Nephron (organoid): ENCODE results near the gene OR2AT4.

Source experiments
- H3K27ac Mint-ChIP-seq, 3 experiments: 2 replicates each; pipeline ENCODE4 v1.8.0; 2020; ENCODE audit warnings: mixed read lengths in 3 of 3, mild to moderate bottlenecking in 2 of 3, moderate library complexity in 1 of 3
- H3K27me3 Mint-ChIP-seq: 2 replicates; pipeline ENCODE4 v1.8.0; 2021; ENCODE audit warnings: low read depth, mild to moderate bottlenecking, moderate library complexity, mixed read lengths
- H3K36me3 Mint-ChIP-seq: 2 replicates; pipeline ENCODE4 v1.8.0; 2020; ENCODE audit warnings: low read depth, mixed read lengths
- H3K4me1 Mint-ChIP-seq: 2 replicates; pipeline ENCODE4 v1.8.0; 2020; ENCODE audit warnings: mixed read lengths
- H3K4me3 Mint-ChIP-seq, 3 experiments: 2 replicates each; pipeline ENCODE4 v1.8.0; 2020; ENCODE audit warnings: mild to moderate bottlenecking in 3 of 3, mixed read lengths in 3 of 3, moderate library complexity in 2 of 3
- H3K9me3 Mint-ChIP-seq: 2 replicates; pipeline ENCODE4 v1.8.0; 2020; ENCODE audit warnings: mixed read lengths
- TF ChIP-seq, protein P1 (sequence below), 3 experiments: fragments of 200-600 bp; sonication (generic); IDR thresholded peaks; one replicate each; pipeline ENCODE4 v1.5.0; 2021; ENCODE audit warnings: antibody characterized with exemption in 3 of 3; ENCODE audit not compliant: unreplicated experiment in 3 of 3

OR2AT4 gene

GRCh38 chr11:75031771-75032549 is 64.7 kb downstream of the OR2AT4 start:
- Mint-ChIP-seq H3K4me3 (no peak overlapping the region), H3K36me3 (no peaks in the 10 kb centered on the region), H3K4me1 (no peaks in the 10 kb centered on the region), H3K27me3 (peaks cover 4% of the 10 kb centered on the region), H3K27ac (no peak overlapping the region), H3K9me3 (no peaks in the 10 kb centered on the region)
- TF ChIP-seq, protein P1, sequence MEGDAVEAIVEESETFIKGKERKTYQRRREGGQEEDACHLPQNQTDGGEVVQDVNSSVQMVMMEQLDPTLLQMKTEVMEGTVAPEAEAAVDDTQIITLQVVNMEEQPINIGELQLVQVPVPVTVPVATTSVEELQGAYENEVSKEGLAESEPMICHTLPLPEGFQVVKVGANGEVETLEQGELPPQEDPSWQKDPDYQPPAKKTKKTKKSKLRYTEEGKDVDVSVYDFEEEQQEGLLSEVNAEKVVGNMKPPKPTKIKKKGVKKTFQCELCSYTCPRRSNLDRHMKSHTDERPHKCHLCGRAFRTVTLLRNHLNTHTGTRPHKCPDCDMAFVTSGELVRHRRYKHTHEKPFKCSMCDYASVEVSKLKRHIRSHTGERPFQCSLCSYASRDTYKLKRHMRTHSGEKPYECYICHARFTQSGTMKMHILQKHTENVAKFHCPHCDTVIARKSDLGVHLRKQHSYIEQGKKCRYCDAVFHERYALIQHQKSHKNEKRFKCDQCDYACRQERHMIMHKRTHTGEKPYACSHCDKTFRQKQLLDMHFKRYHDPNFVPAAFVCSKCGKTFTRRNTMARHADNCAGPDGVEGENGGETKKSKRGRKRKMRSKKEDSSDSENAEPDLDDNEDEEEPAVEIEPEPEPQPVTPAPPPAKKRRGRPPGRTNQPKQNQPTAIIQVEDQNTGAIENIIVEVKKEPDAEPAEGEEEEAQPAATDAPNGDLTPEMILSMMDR (IDR thresholded peaks at IDR 0.05; ENCODE audit: unreplicated experiment in 3 of 3), result peak; percentile 66 to 71 (median 71)
